Glutamatergic neuron (in vitro differentiated cells): Measurements from ENCODE around the gene BATF3. TPM values are rescaled to one million over a fixed set of nuclear protein-coding genes. Genes with fewer than 3 reads are reported as not detected.
"Not testable (repeated sequence)": the region's sequence is repeated elsewhere in the genome, so short reads cannot be mapped to it uniquely, and the experiment has no call there.

Source experiments
- DNase-seq: peaks from one replicate; pipeline ENCODE4 v3.0.0; 2022
- H3K27ac Mint-ChIP-seq: one replicate; pipeline ENCODE4 v1.8.0; 2020; ENCODE audit warnings: mild to moderate bottlenecking, mixed read lengths, inconsistent platforms; ENCODE audit not compliant: unreplicated experiment
- H3K27me3 Mint-ChIP-seq: one replicate; pipeline ENCODE4 v1.8.0; 2020; ENCODE audit warnings: mild to moderate bottlenecking, moderate library complexity, mixed read lengths, inconsistent platforms; ENCODE audit not compliant: unreplicated experiment
- H3K36me3 Mint-ChIP-seq: one replicate; pipeline ENCODE4 v1.8.0; 2020; ENCODE audit warnings: mild to moderate bottlenecking, mixed read lengths, inconsistent platforms; ENCODE audit not compliant: unreplicated experiment
- H3K4me1 Mint-ChIP-seq: one replicate; pipeline ENCODE4 v1.8.0; 2020; ENCODE audit warnings: mild to moderate bottlenecking, low read depth, mixed read lengths, inconsistent platforms; ENCODE audit not compliant: unreplicated experiment
- H3K4me3 Mint-ChIP-seq: one replicate; pipeline ENCODE4 v1.8.0; 2020; ENCODE audit warnings: mild to moderate bottlenecking, mixed read lengths, inconsistent platforms; ENCODE audit not compliant: unreplicated experiment
- H3K9me3 Mint-ChIP-seq: one replicate; pipeline ENCODE4 v1.8.0; 2020; ENCODE audit warnings: mild to moderate bottlenecking, moderate library complexity, mixed read lengths, inconsistent platforms; ENCODE audit not compliant: unreplicated experiment
- CTCF ChIP-seq: fragments of 200-600 bp; sonication (generic); IDR thresholded peaks from one replicate; pipeline ENCODE4 v1.5.0; 2021; ENCODE audit not compliant: partially characterized antibody, unreplicated experiment
- total RNA-seq: library from RNA; stranded (reverse); fragmentation: NEBNext Ultra II Directional; extraction: Animal tissue kit (Norgen Biotek cat#: 25700); gene quantifications from one replicate; pipeline ENCODE4 v1.2.1, GENCODE V29; 2021; ENCODE audit not compliant: unreplicated experiment

The BATF3 gene
- total RNA-seq, 1 donor from 2014 or later = 0.56 TPM

DNA sequence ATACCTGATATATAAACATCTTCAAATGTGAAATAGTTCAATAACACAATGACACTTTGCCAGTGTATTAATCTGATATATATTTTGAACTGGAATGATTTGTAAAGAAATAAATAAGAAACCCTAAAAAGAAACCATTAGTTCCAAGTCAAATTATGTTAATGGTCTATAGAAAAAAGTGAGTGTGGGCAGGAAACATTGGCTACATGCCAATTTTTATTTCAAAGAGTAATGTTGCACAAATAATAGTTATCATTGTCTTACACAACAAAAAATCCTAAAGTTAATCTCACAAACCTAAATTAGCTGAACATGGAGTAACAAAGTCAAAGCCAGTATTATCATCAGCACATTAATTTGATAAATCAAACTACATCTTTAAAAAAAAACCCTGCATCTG, 37.9 kb upstream of the BATF3 start:
- peaks cover 4% of the 10 kb centered on the region for H3K36me3 Mint-ChIP-seq
- H3K27me3 Mint-ChIP-seq = no peaks in the 10 kb centered on the region
- DNase-seq = no peak
- no peak overlapping the region for H3K4me3 Mint-ChIP-seq
- TF ChIP-seq CTCF = no peak
- no peak overlapping the region for H3K27ac Mint-ChIP-seq
- no peaks in the 10 kb centered on the region for H3K9me3 Mint-ChIP-seq
- no peaks in the 10 kb centered on the region for H3K4me1 Mint-ChIP-seq

DNA sequence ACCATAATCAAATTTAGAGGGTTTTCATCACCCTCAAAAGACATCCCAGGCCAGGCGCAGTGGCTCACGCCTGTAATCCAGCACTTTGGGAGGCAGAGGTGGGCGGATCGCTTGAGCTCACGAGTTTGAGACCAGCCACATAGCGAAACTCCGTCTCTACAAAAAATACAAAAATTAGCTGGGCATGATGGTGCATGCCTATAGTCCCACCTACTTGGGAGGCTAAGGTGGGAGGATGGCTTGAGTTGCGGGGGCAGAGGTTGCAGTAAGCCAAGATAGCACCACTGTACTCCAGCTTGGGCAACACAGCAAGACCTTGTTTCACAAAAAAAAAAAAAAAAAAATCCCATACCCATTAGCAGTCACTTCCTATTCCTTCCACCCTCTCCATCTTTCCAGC, 33.5 kb upstream of the BATF3 start:
- Mint-ChIP-seq H3K4me3 (no peak overlapping the region), H3K27ac (no peak overlapping the region), H3K36me3 (no peaks in the 10 kb centered on the region), H3K4me1 (no peaks in the 10 kb centered on the region), H3K9me3 (no peaks in the 10 kb centered on the region), H3K27me3 (no peaks in the 10 kb centered on the region)
- no peak for DNase-seq
- no peak for TF ChIP-seq CTCF

DNA sequence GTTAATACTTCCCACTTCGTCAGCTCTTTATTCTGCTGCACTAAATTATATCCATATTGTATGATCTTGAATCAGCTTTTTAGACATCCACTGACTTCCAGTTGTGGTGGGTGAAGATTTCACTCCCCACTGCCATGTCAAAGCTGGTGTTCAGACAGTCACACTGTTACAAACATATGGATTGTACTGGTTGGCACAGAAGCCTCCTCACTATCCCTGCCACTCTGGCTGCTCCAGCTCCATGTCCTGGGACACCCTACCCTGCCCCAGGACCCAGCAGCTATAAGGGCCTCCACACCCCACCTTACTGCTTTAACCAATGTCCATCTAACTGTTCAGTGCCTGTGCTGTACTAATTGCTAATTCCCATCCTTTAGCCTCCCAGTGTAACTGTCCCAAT, 32.0 kb upstream of the BATF3 start:
- Mint-ChIP-seq H3K9me3 (no peaks in the 10 kb centered on the region), H3K4me1 (no peaks in the 10 kb centered on the region), H3K36me3 (peaks cover 2% of the 10 kb centered on the region), H3K4me3 (no peak overlapping the region), H3K27ac (no peak overlapping the region), H3K27me3 (peaks cover 4% of the 10 kb centered on the region)
- no peak for DNase-seq
- no peak for TF ChIP-seq CTCF

- H3K27ac Mint-ChIP-seq = no peak overlapping the region
- no peak overlapping the region for H3K4me3 Mint-ChIP-seq
- TF ChIP-seq CTCF = no peak
- DNase-seq = no peak
- peaks cover 13% of the 10 kb centered on the region for H3K9me3 Mint-ChIP-seq
- peaks cover 6% of the 10 kb centered on the region for H3K27me3 Mint-ChIP-seq
- no peaks in the 10 kb centered on the region for H3K4me1 Mint-ChIP-seq
- peaks cover 20% of the 10 kb centered on the region for H3K36me3 Mint-ChIP-seq
These were observed 29.0 kb upstream of the BATF3 start for GRCh38 chr1:212728606-212729005.

GRCh38 chr1:212727386-212728181, 27.9 kb upstream of the BATF3 start:
- no peak overlapping the region for H3K4me3 Mint-ChIP-seq
- H3K36me3 Mint-ChIP-seq = peaks cover 24% of the 10 kb centered on the region
- no peaks in the 10 kb centered on the region for H3K4me1 Mint-ChIP-seq
- no peak for DNase-seq
- H3K9me3 Mint-ChIP-seq = peaks cover 17% of the 10 kb centered on the region
- H3K27me3 Mint-ChIP-seq = peaks cover 6% of the 10 kb centered on the region
- H3K27ac Mint-ChIP-seq = no peak overlapping the region
- TF ChIP-seq CTCF = no peak

GRCh38 chr1:212724679-212725078, 25.0 kb upstream of the BATF3 start:
- not testable (repeated sequence) for H3K4me3 Mint-ChIP-seq, H3K4me1 Mint-ChIP-seq, DNase-seq, H3K27ac Mint-ChIP-seq, H3K27me3 Mint-ChIP-seq
- peaks cover 24% of the 10 kb centered on the region for H3K36me3 Mint-ChIP-seq
- H3K9me3 Mint-ChIP-seq = peaks cover 19% of the 10 kb centered on the region
